Stimulated activated CD8-positive, alpha-beta memory T cell treated with anti-CD3 and anti-CD28 coated beads, Interleukin-15, amount 100 ng/mL, for 48 hours (primary cell): ENCODE results near the gene ADM2.
"Not testable (repeated sequence)": the region's sequence is repeated elsewhere in the genome, so short reads cannot be mapped to it uniquely, and the experiment has no call there.

Experiments
- DNase-seq, 2 donors: peaks; one replicate each; pipeline ENCODE4 v3.0.0-alpha.2; 2020; ENCODE audit warnings: low read depth in 2 of 2

ADM2 gene

GRCh38 chr22:50525858-50526107 is 44.4 kb downstream of the ADM2 start:
- DNase-seq: no peak

- DNase-seq: peak; percentile 83 to 85
Measured at GRCh38 chr22:50526108-50526833, 44.9 kb downstream of the ADM2 start.

GRCh38 chr22:50526834-50527801 is 45.8 kb downstream of the ADM2 start:
- DNase-seq: no peak

- DNase-seq: no peak
Measured at GRCh38 chr22:50527921-50528681, 46.8 kb downstream of the ADM2 start.

GRCh38 chr22:50528682-50529415 is 47.5 kb downstream of the ADM2 start:
- DNase-seq: no peak

GRCh38 chr22:50529416-50529896 is 48.1 kb downstream of the ADM2 start:
- DNase-seq: no peak

- peak in 1 of 2 donors; percentile 67 for DNase-seq
Measured at GRCh38 chr22:50529897-50530579, 48.7 kb downstream of the ADM2 start, which contains the start of gene TYMP. TYMP (minus strand) TSS chr22:50530012; CDS start chr22:50529709, 303 bp downstream.

GRCh38 chr22:50530580-50530876 is 49.2 kb downstream of the ADM2 start:
- DNase-seq: no peak

GRCh38 chr22:50530877-50531545 is 49.7 kb downstream of the ADM2 start:
- DNase-seq: peak; percentile 75 to 81

GRCh38 chr22:50531546-50531961 is 50.2 kb downstream of the ADM2 start:
- DNase-seq: peak in 1 of 2 donors; percentile 73

- DNase-seq: no peak
Measured at GRCh38 chr22:50531962-50532674, 50.8 kb downstream of the ADM2 start.

- no peak for DNase-seq
Measured at GRCh38 chr22:50532824-50533796, 51.8 kb downstream of the ADM2 start.

GRCh38 chr22:50533856-50534711 is 52.7 kb downstream of the ADM2 start:
- not testable (repeated sequence) for DNase-seq

- no peak for DNase-seq
Measured at GRCh38 chr22:50535113-50535512, 53.8 kb downstream of the ADM2 start.
